ENCODE measurements around the gene RGS14.

The RGS14 gene

DNA sequence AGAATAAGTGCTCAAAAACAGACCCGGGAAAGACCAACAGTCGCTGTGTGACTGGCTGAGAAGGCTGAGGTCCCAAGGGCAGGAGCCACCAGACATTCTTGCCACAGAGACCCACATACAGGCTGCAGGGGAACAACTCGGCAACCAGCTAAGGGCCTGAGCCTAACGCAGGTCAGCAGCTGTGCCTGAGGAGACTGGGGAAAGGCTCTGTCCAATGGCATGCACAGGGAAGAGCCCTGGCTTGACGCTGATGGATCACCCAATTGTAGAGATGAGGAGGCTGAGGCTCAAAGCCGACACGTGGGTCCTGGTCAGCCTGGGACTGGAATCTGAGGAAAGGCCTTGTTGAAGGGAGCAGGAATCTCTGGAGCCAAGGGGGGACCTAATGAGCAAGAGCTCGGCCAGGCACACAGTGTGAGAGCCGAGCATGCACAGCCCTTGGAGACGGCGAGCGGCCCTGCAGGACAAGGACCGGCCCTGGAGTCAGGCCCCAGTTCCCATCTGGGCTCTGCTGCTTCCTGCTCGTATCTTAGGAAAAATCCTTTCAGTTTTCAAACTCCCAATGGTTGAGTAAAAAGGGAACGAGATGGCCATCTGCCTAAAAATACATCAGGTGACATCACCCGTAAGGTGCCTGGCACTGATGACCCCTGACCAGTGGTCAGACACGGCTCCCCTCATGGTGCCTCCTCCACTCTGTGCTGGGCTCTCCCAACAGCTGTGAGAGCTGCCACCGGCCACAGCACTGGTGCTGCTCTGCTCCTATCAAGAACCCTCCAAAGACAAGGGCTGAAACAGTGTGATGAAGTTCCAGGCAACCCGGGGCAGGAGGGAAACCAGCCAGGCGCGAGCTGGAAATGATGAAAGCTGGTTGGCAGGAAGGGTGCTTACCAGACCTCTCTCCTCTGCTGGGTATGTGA, 22.7 kb upstream of the RGS14 start:
- H3K27me3 ChIP-seq (ENCODE audit: control insufficient read depth, insufficient read depth, low read length): no peaks in the 10 kb centered on the region
- no peak overlapping the region for H3K4me3 ChIP-seq (ENCODE audit: low read depth, low read length)
- no peak overlapping the region for H2AFZ ChIP-seq
- TF ChIP-seq, protein P1, sequence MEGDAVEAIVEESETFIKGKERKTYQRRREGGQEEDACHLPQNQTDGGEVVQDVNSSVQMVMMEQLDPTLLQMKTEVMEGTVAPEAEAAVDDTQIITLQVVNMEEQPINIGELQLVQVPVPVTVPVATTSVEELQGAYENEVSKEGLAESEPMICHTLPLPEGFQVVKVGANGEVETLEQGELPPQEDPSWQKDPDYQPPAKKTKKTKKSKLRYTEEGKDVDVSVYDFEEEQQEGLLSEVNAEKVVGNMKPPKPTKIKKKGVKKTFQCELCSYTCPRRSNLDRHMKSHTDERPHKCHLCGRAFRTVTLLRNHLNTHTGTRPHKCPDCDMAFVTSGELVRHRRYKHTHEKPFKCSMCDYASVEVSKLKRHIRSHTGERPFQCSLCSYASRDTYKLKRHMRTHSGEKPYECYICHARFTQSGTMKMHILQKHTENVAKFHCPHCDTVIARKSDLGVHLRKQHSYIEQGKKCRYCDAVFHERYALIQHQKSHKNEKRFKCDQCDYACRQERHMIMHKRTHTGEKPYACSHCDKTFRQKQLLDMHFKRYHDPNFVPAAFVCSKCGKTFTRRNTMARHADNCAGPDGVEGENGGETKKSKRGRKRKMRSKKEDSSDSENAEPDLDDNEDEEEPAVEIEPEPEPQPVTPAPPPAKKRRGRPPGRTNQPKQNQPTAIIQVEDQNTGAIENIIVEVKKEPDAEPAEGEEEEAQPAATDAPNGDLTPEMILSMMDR (IDR thresholded peaks at IDR 0.05): no peak
- no peaks in the 10 kb centered on the region for H3K36me3 ChIP-seq (ENCODE audit: control insufficient read depth, insufficient read depth, low read length)
- H3K79me2 ChIP-seq: peaks cover 35% of the 10 kb centered on the region
- no peaks in the 10 kb centered on the region for H3K4me1 ChIP-seq
- no peak overlapping the region for H3K4me2 ChIP-seq (ENCODE audit: low read length)
- no peak overlapping the region for H3K9ac ChIP-seq
- no peaks in the 10 kb centered on the region for H3K9me3 ChIP-seq (ENCODE audit: control insufficient read depth, low read length)
- H3K27ac ChIP-seq: no peak overlapping the region

DNA sequence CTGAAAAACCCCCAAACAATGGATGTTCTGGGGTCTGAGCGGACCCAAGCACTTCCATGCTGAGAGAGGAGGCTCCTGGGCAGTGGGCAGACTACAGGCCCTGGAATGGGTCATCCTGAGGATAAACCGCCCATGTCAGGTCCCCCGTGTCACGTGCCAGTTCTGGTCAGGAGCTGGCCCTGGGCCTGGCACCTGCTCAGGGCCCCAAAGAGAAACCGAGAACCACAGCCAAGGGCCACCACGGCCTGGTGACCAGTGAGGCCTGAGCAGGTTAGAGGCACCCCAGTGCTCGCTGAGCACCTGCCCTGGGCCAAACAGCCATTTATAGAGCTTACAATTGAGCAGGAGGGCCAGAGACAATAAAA, 22.0 kb upstream of the RGS14 start:
- Histone ChIP-seq H3K9me3 (ENCODE audit: control insufficient read depth, low read length) (no peaks in the 10 kb centered on the region), H3K27me3 (ENCODE audit: control insufficient read depth, insufficient read depth, low read length) (no peaks in the 10 kb centered on the region), H3K4me3 (ENCODE audit: low read depth, low read length) (no peak overlapping the region), H3K27ac (no peak overlapping the region), H3K4me2 (ENCODE audit: low read length) (no peak overlapping the region), H3K9ac (no peak overlapping the region), H3K36me3 (ENCODE audit: control insufficient read depth, insufficient read depth, low read length) (no peaks in the 10 kb centered on the region), H2AFZ (no peak overlapping the region), H3K79me2 (peaks cover 42% of the 10 kb centered on the region), H3K4me1 (no peaks in the 10 kb centered on the region)
- TF ChIP-seq, protein P1 (IDR thresholded peaks at IDR 0.05): no peak

DNA sequence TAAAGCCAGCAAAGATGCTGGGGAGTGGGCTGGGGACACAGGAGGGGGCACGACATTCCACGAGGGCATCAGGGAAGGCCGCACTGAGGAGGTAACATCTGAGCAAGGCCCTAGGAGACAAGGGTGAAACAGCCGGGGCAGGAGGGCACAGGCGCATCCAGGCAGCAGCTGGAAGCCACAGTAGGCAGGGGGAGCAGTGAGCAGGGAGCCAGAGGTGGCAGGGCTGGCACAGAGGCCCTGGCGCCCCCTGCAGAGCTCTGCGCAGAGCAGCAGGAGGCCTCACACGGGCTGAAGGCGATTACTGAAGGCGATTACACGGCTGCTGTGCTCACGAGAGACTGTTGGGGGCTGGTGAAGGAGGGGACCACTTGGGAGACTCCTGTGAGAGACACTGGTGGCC, 21.6 kb upstream of the RGS14 start:
- Histone ChIP-seq H3K9me3 (ENCODE audit: control insufficient read depth, low read length) (no peaks in the 10 kb centered on the region), H3K4me1 (no peaks in the 10 kb centered on the region), H3K27me3 (ENCODE audit: control insufficient read depth, insufficient read depth, low read length) (no peaks in the 10 kb centered on the region), H3K4me3 (ENCODE audit: low read depth, low read length) (no peak overlapping the region), H2AFZ (no peak overlapping the region), H3K9ac (no peak overlapping the region), H3K36me3 (ENCODE audit: control insufficient read depth, insufficient read depth, low read length) (no peaks in the 10 kb centered on the region), H3K79me2 (peaks cover 45% of the 10 kb centered on the region), H3K27ac (no peak overlapping the region), H3K4me2 (ENCODE audit: low read length) (no peak overlapping the region)
- TF ChIP-seq, protein P1 (IDR thresholded peaks at IDR 0.05): peak; percentile 6

DNA sequence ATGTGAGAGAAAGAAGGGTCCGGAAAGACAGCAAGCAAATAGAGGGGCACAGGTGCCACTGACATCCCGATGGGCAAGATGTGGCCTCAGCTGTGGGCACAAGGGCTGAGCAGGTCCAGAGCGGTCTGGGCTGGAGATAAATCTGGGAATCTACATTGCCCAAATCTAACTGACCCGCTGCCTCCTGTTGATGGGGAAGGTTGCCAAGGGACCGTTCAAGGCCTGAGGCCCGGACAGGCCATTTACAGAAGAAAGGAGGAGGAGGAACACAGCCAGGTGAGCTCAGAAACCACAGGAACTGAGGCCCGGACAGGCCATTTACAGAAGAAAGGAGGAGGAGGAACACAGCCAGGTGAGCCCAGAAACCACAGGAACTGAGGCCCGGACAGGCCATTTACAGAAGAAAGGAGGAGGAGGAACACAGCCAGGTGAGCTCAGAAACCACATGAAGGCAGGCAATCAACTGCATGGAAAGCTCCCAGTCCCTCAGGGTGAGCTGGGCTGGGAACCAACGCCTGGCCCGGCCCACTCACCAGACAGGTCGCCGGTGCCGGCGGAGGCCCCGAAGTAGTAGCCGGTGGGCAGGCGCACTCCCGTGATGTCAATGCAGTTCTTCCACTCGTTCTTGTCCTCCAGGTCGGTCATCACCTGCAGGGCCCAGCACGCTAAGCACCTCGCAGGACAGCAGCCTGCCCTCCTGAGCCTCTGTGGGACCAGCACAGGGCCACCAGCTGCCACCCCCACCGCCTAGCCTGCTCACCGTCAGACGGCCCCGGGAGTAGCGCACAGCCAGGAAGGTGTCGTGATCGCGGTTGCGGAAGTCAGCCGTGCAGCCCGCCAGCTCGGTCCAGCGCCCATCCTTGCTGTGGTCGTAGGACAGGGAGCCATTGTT, 20.9 kb upstream of the RGS14 start:
- H3K36me3 ChIP-seq (ENCODE audit: control insufficient read depth, insufficient read depth, low read length): no peaks in the 10 kb centered on the region
- H3K4me3 ChIP-seq (ENCODE audit: low read depth, low read length): no peak overlapping the region
- no peaks in the 10 kb centered on the region for H3K4me1 ChIP-seq
- H3K79me2 ChIP-seq: peaks cover 52% of the 10 kb centered on the region
- H3K9ac ChIP-seq: no peak overlapping the region
- H3K9me3 ChIP-seq (ENCODE audit: control insufficient read depth, low read length): no peaks in the 10 kb centered on the region
- TF ChIP-seq, protein P1 (IDR thresholded peaks at IDR 0.05): no peak
- no peak overlapping the region for H2AFZ ChIP-seq
- H3K27me3 ChIP-seq (ENCODE audit: control insufficient read depth, insufficient read depth, low read length): no peaks in the 10 kb centered on the region
- H3K27ac ChIP-seq: no peak overlapping the region
- no peak overlapping the region for H3K4me2 ChIP-seq (ENCODE audit: low read length)
